GM12872 (cell line): Measurements from ENCODE around the gene PGGHG.

Source experiments
- TF ChIP-seq, protein P1 (sequence below): IDR thresholded peaks from 3 replicates; pipeline ENCODE4 v1.5.1; 2011; ENCODE audit warnings: low read depth, mild to moderate bottlenecking, low read length, moderate library complexity; ENCODE audit not compliant: insufficient read depth

PGGHG gene

DNA sequence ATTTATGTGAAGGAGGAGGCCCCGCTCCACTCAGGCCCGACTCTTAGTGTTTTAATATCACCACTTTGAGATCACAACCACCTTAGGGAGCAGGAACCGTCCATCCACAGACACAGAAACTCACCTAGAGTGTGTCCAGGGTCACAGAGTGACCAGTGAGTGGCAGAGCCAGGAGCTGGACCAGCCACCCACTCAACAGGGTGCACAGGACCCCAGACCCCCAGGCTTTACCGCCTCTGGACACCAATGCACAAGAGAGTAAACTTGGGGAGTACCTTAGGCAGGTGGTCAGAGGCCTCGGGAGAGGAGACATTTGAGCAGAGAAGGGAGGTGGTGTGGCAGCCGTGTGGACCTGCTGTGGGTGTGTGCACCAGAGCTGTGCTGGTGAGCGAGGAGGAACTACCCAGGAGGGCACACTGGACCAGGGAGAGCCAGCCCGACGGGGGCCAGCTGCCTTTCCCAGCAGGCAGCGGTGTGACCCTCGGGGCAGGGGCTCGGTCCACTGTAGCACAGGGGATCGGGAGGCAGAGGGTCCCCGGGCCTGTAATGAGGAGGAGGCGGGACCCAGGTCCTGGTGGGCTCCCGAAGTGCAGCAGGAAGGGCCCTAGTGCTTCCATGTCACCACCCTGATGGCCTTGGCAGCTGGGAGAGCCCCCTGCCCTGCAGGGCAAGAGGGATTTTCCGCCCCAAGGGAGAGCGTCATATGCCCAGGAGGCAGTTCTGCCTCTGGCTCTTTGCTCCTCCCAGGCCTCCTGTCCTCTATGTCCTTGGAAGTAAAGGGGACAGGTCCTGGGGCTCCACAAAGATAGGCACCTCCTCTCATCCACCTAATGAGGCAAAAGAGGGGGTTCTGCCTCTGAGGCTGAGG lies 18.2 kb upstream of the PGGHG start:
- TF ChIP-seq, protein P1, sequence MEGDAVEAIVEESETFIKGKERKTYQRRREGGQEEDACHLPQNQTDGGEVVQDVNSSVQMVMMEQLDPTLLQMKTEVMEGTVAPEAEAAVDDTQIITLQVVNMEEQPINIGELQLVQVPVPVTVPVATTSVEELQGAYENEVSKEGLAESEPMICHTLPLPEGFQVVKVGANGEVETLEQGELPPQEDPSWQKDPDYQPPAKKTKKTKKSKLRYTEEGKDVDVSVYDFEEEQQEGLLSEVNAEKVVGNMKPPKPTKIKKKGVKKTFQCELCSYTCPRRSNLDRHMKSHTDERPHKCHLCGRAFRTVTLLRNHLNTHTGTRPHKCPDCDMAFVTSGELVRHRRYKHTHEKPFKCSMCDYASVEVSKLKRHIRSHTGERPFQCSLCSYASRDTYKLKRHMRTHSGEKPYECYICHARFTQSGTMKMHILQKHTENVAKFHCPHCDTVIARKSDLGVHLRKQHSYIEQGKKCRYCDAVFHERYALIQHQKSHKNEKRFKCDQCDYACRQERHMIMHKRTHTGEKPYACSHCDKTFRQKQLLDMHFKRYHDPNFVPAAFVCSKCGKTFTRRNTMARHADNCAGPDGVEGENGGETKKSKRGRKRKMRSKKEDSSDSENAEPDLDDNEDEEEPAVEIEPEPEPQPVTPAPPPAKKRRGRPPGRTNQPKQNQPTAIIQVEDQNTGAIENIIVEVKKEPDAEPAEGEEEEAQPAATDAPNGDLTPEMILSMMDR, result no peak

DNA sequence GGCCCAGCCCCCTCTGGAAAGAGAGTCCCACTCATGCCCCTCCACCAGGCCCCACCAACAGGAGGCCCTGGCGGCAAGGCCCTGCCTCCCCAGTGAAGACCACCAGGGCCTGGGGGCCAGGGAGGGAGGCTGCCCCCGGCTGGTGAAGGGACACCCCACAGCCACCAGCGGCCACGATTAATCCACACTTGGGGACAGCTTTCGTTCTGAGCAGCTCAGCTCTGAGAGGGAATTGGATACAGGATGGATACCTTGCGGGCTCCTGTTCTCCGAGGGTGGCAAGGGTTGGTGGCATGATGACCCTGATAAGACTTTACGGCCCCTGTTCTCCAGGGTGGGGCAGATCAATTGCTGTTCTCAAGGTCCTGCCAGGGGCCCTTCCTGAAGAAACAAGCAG lies 17.6 kb upstream of the PGGHG start:
- TF ChIP-seq, protein P1, result no peak

DNA sequence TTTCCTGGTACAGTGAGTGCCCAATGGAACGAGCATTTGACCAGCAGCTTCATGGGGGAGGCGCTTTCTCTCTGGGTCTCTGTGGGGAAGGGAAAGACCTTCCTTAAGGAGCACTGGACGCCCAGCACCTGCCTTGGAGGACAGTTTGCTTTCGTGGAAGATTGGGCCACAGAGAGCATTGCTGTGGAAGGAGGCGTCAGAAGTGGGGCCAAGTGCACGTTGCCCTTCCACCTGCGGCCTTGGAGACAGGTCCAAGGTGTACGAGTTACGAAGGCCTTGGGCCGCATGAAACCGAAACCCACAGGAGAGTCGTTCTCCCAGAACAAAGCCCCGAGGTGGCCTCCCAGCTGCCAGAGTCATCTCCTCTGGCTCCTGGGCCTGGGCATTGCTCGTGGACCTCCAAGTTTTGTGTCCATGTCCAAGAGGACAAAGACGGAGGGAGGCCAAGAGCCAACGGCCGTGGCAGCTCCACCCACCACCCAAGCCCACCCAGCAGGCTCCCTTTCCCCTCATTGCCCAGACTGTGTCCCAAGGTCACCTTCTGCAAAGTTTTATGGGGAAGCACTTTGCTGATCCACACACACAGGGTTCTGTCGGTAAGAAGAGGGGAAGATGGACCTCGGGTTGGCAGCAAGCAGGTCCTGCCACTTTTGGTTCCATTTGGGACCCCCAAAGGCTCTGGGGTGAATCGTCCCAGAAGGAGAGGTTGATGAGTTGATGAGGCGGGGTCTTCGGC lies 16.6 kb upstream of the PGGHG start:
- TF ChIP-seq, protein P1, result no peak

DNA sequence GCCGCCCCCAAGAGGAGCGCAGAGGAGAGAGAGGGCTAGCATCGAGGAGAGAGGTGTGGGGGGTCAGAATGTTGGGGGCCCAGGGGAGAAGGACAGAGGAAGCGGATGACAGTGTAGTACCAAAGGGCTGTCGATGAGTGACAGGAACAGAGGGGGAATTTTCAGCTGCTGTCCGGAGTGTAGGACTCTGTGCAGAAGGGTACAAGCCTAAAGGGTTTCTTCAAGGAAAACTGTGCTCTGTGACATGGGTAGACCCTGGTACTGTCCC lies 16.1 kb upstream of the PGGHG start:
- TF ChIP-seq, protein P1, result no peak

DNA sequence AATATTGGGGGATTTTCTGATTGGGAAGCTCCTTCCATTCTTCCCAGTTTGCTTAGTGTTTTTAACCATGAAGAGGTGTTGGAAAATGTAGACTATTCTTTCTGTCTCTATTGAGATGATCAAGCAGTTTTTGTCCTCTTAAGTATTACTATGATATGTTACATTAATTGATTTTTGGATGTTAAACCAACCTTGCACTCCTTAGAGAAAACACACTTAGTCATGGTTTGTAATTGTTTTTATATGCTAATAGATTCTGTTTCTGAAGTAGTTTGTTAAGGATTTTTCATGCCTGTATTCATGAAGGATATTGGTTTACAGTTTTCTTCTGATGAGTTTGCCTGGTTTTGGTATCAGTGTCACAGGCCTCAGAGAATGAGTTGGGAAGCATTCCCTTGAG lies 12.7 kb upstream of the PGGHG start:
- TF ChIP-seq, protein P1, result no peak

DNA sequence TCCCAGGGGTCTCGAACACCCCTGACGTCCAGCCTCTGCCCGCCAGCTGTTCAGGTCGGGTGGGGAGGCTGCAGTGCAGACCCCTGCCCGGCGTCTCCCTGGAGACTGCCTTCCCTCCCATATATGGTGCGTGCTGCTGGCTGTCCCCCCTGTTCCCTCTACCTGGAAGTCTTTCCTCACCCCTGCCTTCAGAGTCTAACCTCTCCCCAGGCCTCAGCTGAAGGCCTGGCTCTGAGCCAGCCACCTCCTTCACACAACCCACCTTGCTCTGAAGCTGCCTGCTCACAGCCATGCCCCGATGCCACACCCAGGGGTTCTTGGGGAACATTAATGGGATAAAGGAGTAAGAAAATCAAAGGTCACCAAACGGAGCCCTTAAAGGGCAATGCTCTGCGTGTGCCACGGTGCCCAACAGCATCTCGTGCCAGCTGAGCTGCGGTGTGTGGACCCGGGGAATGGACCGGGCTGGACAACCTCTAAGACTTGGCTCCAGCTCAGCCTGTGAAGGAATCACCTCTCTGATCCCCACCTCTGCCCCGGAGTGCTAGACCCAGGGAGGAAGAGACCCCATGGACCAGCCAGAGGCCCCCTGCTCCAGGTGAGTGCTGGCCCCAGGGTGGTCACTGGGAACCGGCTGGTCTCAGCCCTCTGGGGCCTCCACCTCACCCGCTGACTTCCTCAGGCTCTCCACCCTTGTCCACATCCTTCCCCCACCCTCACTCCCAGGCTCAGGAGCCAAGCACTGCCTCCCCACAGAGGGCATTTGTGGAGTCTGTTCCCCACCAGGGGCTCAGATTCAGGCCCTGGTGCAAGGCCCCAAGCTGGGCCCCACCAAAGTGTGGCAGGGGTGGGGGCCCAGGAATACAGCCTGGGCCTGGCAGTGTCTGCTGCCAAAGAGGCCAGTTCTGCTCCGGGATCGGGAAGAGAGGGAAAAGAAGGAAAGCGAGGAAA lies 10.7 kb upstream of the PGGHG start, which contains the start of gene NLRP6:
Gene NLRP6, plus strand, starts transcription at position 407 of the 951 bp plus-strand sequence. Its CDS starts 163 bp downstream, at position 570.
- TF ChIP-seq, protein P1, result no peak
